ENCODE data around the gene TYK2. TPM values are rescaled to one million over a fixed set of nuclear protein-coding genes. Genes with fewer than 3 reads are reported as not detected.

TYK2 gene
- total and polyA plus RNA-seq, 2 of the 13 experiments (the other 11 are each of a cell fraction or from before 2014, with no cell fraction given), result 38.8 to 60.1 TPM

- TF ChIP-seq KDM6A (CRISPR knock-in tag; IDR thresholded peaks at IDR 0.05; ENCODE audit: low read depth) (no peak), SIX1 (CRISPR knock-in tag; IDR thresholded peaks at IDR 0.05; ENCODE audit: borderline replicate concordance) (no peak), NBN (conservative IDR thresholded peaks at IDR 0.05) (no peak), HNRNPLL (IDR thresholded peaks at IDR 0.05; ENCODE audit: low read depth, low read length, poor library complexity, severe bottlenecking) (no peak), MIER3 (CRISPR knock-in tag; IDR thresholded peaks at IDR 0.05; ENCODE audit: borderline replicate concordance) (no peak), ZBTB14 (CRISPR knock-in tag; IDR thresholded peaks at IDR 0.05) (no peak), REPIN1 (CRISPR knock-in tag; IDR thresholded peaks at IDR 0.05; ENCODE audit: borderline replicate concordance, low read depth) (no peak), HMGXB3 (CRISPR knock-in tag; IDR thresholded peaks at IDR 0.05; ENCODE audit: borderline replicate concordance) (no peak), SP4 (CRISPR knock-in tag; IDR thresholded peaks at IDR 0.05) (no peak)
These were observed 14.6 kb upstream of the TYK2 start (continued) for GRCh38 chr19:10395003-10395402.
